ENCODE measurements around the gene TNFAIP2.

DNA sequence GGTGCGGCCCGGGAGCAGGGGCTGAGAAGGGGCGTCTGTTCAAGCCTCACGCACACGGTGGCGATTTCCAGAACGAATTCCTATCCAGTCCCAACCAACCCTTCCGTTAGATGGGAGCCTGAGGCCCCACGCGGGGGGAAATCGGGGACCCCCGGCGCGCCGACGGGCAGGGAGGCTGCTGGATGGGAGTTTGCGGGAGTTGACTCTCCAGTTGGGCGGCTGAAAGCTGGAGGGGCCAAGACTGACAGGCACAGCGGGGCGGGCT lies 18.9 kb upstream of the TNFAIP2 start:
- TF ChIP-seq CTCF (conservative IDR thresholded peaks at IDR 0.05; ENCODE audit: low read depth, low read length) (no peak), EZH2phosphoT487 (IDR thresholded peaks at IDR 0.05; ENCODE audit: borderline replicate concordance, low read length) (no peak), EZH2 (IDR thresholded peaks at IDR 0.05; ENCODE audit: low read length, unreplicated experiment) (no peak)

All from PC-3 (cell line).